Activated naive CD4-positive, alpha-beta T cell treated with anti-CD3 and anti-CD28 coated beads, Interleukin-2, amount 10 ng/mL, durations not matched to agents 7 days and 5 days (primary cell): ENCODE measurements around the gene MAGEA1.
"Not testable (repeated sequence)": the region's sequence is repeated elsewhere in the genome, so short reads cannot be mapped to it uniquely, and the experiment has no call there.

Experiments
- CTCF ChIA-PET: fragments of 350-600 bp; sonication (Branson Sonifier 250); formaldehyde crosslinking; loops from one replicate; lab custom pipeline; 2021; ENCODE audit warnings: antibody characterized with exemption; lab: Charles Lee
- DNase-seq: peaks from one replicate; pipeline ENCODE4 v3.0.0-alpha.2; 2020
- H3K27ac Mint-ChIP-seq: one replicate; pipeline ENCODE4 v1.8.0; 2021; ENCODE audit warnings: mild to moderate bottlenecking, moderate library complexity, mixed read lengths
- H3K27me3 Mint-ChIP-seq: one replicate; pipeline ENCODE4 v1.8.0; 2021; ENCODE audit warnings: mild to moderate bottlenecking, mixed read lengths
- H3K36me3 Mint-ChIP-seq: one replicate; pipeline ENCODE4 v1.8.0; 2021; ENCODE audit warnings: mixed read lengths
- H3K4me1 Mint-ChIP-seq: one replicate; pipeline ENCODE4 v1.8.0; 2021; ENCODE audit warnings: mixed read lengths
- H3K4me3 Mint-ChIP-seq: one replicate; pipeline ENCODE4 v1.8.0; 2021; ENCODE audit warnings: mild to moderate bottlenecking, moderate library complexity, mixed read lengths
- H3K9me3 Mint-ChIP-seq: one replicate; pipeline ENCODE4 v1.8.0; 2021; ENCODE audit warnings: mixed read lengths

MAGEA1 gene, protein sequence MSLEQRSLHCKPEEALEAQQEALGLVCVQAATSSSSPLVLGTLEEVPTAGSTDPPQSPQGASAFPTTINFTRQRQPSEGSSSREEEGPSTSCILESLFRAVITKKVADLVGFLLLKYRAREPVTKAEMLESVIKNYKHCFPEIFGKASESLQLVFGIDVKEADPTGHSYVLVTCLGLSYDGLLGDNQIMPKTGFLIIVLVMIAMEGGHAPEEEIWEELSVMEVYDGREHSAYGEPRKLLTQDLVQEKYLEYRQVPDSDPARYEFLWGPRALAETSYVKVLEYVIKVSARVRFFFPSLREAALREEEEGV

DNA sequence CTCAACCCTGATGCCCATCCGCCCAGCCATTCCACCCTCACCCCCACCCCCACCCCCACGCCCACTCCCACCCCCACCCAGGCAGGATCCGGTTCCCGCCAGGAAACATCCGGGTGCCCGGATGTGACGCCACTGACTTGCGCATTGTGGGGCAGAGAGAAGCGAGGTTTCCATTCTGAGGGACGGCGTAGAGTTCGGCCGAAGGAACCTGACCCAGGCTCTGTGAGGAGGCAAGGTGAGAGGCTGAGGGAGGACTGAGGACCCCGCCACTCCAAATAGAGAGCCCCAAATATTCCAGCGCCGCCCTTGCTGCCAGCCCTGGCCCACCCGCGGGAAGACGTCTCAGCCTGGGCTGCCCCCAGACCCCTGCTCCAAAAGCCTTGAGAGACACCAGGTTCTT lies at the start of gene MAGEA1:
Gene MAGEA1 (plus strand): TSS at position 154 of the 400 bp plus-strand sequence. CDS start 3,106 bp downstream, outside the sequence.
- CTCF ChIA-PET, result no interaction called here
- no peak for DNase-seq
- Mint-ChIP-seq H3K27me3 (peaks cover 5% of the 10 kb centered on the region), H3K27ac (no peak within 1 kb of the TSS), H3K4me1 (no peaks in the 10 kb centered on the region), H3K36me3 (no peaks in the 10 kb centered on the region), H3K4me3 (no peak within 1 kb of the TSS), H3K9me3 (no peaks in the 10 kb centered on the region)

DNA sequence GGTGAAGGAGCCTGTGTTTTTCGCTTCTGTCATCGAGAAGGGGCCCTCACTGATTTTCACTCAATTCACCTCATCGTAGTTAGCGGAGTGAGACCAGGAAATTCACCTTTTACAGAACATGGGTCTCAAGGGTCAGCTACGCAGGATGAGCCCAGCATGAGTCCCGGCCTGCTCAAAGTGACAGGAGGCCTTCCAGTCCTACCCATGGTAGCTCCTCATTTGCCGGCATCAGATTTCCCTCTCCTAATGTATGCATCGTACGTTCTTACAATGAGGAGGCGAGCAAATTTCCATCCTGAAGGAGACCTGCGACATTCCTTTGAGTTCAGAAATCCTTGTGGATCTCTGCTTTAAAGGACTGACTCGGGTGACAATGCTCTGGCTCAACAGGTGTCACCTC lies 46.2 kb upstream of the MAGEA1 start:
- H3K9me3 Mint-ChIP-seq, CTCF ChIA-PET, H3K4me1 Mint-ChIP-seq, H3K4me3 Mint-ChIP-seq, DNase-seq, H3K27me3 Mint-ChIP-seq, H3K36me3 Mint-ChIP-seq, H3K27ac Mint-ChIP-seq: not testable (repeated sequence)

DNA sequence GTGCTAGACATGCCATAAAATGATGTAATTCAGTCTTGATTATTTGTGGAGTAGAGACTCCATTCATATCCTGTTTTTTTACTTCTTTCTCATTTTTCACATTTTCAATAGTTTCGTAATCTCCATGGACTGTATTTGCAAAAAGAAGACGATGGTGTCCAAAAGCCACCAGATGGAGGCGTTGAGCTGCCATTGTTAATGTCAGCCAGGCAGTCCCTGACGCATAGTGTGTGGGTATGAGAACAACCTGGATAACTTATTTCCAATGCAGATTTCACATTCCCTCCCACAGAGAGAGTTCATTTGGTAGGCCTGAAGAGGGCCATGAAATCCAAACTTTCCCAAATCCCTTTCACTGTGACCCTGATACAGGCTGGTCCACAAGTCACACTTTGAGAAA lies 40.0 kb upstream of the MAGEA1 start:
- H3K27ac Mint-ChIP-seq, DNase-seq, H3K9me3 Mint-ChIP-seq, CTCF ChIA-PET, H3K4me3 Mint-ChIP-seq, H3K27me3 Mint-ChIP-seq, H3K4me1 Mint-ChIP-seq, H3K36me3 Mint-ChIP-seq: not testable (repeated sequence)

DNA sequence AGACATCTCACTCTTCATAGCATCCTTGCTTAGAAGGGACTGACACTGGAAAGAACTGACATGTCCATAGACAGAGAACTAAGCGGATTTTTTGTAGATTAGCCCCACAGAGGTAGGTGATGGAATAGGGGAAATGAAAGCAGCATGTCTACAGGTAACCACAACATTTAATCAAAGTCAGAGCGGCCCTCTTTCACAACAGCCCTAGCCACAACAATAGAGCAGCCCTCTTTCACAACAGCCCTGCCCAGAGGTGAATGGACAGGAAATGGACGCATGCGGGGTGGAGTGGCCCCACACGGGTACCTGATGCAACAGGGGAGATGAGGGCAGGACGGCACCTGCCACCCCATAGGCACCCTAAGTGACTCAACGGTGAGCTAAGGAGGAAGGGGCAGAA lies 32.8 kb upstream of the MAGEA1 start:
- H3K36me3 Mint-ChIP-seq, H3K4me1 Mint-ChIP-seq, H3K27me3 Mint-ChIP-seq, CTCF ChIA-PET, H3K4me3 Mint-ChIP-seq, H3K9me3 Mint-ChIP-seq, DNase-seq, H3K27ac Mint-ChIP-seq: not testable (repeated sequence)

DNA sequence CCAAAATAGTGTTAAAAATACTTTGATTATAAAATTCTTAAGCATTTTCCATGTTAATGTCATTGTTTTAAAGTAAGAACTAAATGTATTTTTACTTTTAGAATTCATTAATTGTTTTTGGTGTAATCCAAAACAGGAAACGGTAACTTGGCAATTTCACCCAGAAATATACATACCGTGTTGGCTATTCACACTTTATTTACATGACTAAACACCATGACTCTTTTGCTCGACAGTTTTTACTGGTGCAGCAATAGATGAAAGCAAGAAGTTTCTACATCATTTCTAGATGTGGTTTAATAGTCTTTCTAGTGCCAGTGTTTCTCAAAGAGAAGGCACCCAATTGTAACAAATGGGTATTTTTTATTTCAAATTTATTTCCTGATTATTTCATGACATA lies 25.6 kb upstream of the MAGEA1 start:
- Mint-ChIP-seq H3K4me3 (no peak overlapping the region), H3K36me3 (no peaks in the 10 kb centered on the region), H3K9me3 (no peaks in the 10 kb centered on the region), H3K4me1 (no peaks in the 10 kb centered on the region), H3K27me3 (peaks cover 12% of the 10 kb centered on the region), H3K27ac (no peak overlapping the region)
- CTCF ChIA-PET, result no interaction called here
- DNase-seq, result no peak

DNA sequence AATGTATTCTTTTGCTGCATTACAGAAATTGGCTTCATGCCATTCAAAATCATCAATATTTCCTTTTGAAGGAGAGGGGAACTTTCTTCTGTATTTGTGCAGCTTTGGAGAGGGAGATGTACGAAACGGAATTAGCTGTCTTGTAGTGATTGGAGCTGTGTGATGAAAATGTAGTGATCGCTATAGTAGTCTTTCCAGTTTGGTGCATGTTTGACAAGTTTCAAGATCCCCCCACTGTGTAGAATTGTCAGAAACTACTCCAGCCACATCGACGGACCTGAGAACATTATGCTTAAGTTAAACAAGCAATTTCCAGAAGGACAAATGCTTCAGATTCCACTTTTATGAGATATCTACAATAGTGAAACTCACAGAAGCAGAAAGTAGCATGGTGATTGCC lies 21.6 kb upstream of the MAGEA1 start:
- H3K4me1 Mint-ChIP-seq, result no peaks in the 10 kb centered on the region
- H3K27ac Mint-ChIP-seq, result no peak overlapping the region
- CTCF ChIA-PET, result no interaction called here
- no peaks in the 10 kb centered on the region for H3K9me3 Mint-ChIP-seq
- peaks cover 12% of the 10 kb centered on the region for H3K27me3 Mint-ChIP-seq
- no peak overlapping the region for H3K4me3 Mint-ChIP-seq
- no peak for DNase-seq
- no peaks in the 10 kb centered on the region for H3K36me3 Mint-ChIP-seq

DNA sequence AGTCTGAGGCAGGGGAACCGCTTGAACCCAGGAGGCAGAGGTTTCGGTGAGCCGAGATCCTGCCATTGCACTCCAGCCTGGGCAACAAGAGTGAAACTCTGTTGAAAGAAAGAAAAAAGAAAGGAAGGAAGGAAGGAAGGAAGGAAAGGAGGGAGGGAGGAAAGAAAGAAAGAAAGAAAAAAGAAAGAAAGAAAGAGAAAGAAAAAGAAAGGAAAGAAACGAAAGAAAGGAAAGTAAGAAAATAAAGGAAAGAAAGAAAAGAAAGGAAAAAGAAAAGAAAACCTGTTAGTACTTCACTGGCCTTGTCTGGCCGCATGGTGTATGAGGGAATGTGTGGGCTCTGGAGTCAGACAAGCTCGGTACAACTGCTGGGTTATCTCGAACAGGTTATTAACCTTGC lies 20.8 kb upstream of the MAGEA1 start:
- DNase-seq, result no peak
- Mint-ChIP-seq H3K27ac (no peak overlapping the region), H3K4me3 (no peak overlapping the region), H3K4me1 (no peaks in the 10 kb centered on the region), H3K9me3 (no peaks in the 10 kb centered on the region), H3K27me3 (peaks cover 12% of the 10 kb centered on the region), H3K36me3 (no peaks in the 10 kb centered on the region)
- CTCF ChIA-PET, result no interaction called here

DNA sequence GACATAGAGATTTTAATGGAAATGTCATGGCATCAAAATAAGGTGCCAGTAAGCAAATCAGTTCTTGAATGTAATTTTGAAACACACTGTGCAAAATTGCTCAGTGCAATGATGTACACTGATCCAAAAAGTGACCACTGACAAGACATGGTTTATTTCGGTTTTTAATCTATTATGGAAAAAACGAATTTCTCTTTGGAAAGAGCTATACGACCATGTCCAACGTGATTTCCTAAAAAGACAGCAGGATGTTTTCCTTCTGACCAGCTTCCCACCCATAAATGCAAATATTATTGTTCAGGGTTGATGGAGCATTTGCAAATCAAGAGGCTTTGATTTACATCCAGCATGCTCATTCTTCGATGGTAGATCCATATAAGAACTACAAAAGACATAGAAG lies 17.1 kb upstream of the MAGEA1 start:
- no peak for DNase-seq
- H3K9me3 Mint-ChIP-seq, result no peaks in the 10 kb centered on the region
- CTCF ChIA-PET, result no interaction called here
- H3K27me3 Mint-ChIP-seq, result peaks cover 7% of the 10 kb centered on the region
- H3K4me1 Mint-ChIP-seq, result no peaks in the 10 kb centered on the region
- no peaks in the 10 kb centered on the region for H3K36me3 Mint-ChIP-seq
- H3K27ac Mint-ChIP-seq, result no peak overlapping the region
- H3K4me3 Mint-ChIP-seq, result no peak overlapping the region

DNA sequence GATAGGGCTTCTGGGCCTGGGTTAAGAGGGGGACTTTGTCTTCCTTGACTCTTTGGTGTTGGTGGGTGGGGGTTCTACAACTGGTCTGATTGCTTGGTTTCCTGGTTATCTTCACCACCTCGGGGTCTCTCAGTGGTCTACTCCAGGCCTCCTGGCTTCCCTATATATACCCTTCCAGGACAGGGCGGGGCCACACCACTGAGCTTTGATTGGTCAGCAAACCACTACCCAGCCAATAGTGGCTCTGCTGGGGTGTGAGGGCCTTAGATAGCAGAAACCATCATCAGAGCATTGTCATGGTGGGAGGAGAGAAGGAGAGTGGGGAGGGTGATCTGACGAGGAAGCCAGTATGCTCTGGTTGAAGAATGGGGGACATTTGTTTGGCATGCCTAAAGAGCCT lies 14.4 kb upstream of the MAGEA1 start:
- H3K27me3 Mint-ChIP-seq, result no peaks in the 10 kb centered on the region
- no peak for DNase-seq
- no peaks in the 10 kb centered on the region for H3K36me3 Mint-ChIP-seq
- no peaks in the 10 kb centered on the region for H3K4me1 Mint-ChIP-seq
- no peak overlapping the region for H3K4me3 Mint-ChIP-seq
- no peak overlapping the region for H3K27ac Mint-ChIP-seq
- no peaks in the 10 kb centered on the region for H3K9me3 Mint-ChIP-seq
- CTCF ChIA-PET, result no interaction called here

DNA sequence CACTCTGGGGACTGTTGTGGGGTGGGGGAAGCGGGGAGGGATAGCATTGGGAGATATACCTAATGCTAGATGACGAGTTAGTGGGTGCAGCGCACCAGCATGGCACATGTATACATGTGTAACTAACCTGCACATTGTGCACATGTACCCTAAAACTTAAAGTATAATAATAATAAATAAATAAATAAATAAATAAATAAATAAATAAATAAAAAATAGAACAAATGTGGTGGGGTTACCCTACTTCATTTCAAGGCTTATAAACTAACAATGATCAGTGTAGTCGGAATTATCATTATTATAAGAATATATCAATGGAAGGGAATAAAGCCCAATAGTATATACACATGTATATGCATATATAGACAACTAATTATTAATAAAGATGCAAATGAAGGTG lies 10.7 kb upstream of the MAGEA1 start:
- CTCF ChIA-PET, H3K4me3 Mint-ChIP-seq, H3K27me3 Mint-ChIP-seq, H3K36me3 Mint-ChIP-seq, DNase-seq, H3K27ac Mint-ChIP-seq, H3K4me1 Mint-ChIP-seq, H3K9me3 Mint-ChIP-seq: not testable (repeated sequence)

DNA sequence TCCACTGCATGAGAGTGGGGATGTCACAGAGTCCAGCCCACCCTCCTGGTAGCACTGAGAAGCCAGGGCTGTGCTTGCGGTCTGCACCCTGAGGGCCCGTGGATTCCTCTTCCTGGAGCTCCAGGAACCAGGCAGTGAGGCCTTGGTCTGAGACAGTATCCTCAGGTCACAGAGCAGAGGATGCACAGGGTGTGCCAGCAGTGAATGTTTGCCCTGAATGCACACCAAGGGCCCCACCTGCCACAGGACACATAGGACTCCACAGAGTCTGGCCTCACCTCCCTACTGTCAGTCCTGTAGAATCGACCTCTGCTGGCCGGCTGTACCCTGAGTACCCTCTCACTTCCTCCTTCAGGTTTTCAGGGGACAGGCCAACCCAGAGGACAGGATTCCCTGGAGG lies 2.7 kb downstream of the MAGEA1 start:
- no peak for DNase-seq
- H3K9me3 Mint-ChIP-seq, result no peaks in the 10 kb centered on the region
- H3K4me1 Mint-ChIP-seq, result no peaks in the 10 kb centered on the region
- no peaks in the 10 kb centered on the region for H3K36me3 Mint-ChIP-seq
- H3K27ac Mint-ChIP-seq, result no peak overlapping the region
- CTCF ChIA-PET, result no interaction called here
- no peak overlapping the region for H3K4me3 Mint-ChIP-seq
- H3K27me3 Mint-ChIP-seq, result peaks cover 6% of the 10 kb centered on the region

DNA sequence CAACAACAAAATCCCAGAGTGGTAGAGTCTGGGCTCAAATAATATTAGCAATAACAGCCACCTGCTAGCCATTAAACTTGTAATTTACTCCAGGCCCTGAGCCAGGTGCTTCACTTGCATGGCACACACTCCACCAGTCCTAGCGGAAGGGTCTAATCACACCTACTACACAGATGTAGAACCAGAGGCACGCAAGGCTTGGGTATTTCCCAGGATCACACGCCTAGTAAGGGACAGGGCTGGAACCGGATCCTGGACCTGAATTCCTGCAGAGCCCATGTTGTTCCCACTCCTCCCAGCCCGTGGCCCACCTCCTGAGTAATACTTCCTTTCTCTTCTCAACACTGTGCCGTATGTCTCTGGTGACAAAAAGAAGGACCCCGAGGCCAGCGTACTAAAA lies 5.7 kb downstream of the MAGEA1 start:
- no peak overlapping the region for H3K27ac Mint-ChIP-seq
- H3K9me3 Mint-ChIP-seq, result no peaks in the 10 kb centered on the region
- DNase-seq, result no peak
- H3K27me3 Mint-ChIP-seq, result peaks cover 6% of the 10 kb centered on the region
- no peaks in the 10 kb centered on the region for H3K4me1 Mint-ChIP-seq
- H3K36me3 Mint-ChIP-seq, result no peaks in the 10 kb centered on the region
- no peak overlapping the region for H3K4me3 Mint-ChIP-seq
- CTCF ChIA-PET, result no interaction called here

DNA sequence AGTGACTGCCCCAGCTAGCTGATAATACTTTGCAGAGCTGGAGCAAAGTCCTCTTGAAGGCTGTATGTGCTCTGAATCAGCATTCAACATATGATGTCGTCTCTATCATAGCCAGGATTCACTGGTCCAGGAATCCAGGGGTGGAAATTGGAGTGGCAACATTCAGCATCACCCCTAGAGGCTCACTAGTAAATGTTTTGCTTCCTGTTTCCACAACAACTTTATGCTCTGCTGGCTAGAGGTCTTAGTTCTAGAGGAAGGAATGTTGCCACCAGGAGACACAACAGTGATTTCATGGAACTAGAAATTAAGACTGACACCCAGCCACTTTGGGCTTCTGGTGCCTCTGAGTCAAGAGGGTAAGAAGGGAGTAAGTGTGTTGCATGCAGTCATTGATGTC lies 11.3 kb downstream of the MAGEA1 start:
- Mint-ChIP-seq H3K27me3 (peaks cover 17% of the 10 kb centered on the region), H3K4me1 (no peaks in the 10 kb centered on the region), H3K9me3 (no peaks in the 10 kb centered on the region), H3K27ac (no peak overlapping the region), H3K4me3 (no peak overlapping the region), H3K36me3 (no peaks in the 10 kb centered on the region)
- CTCF ChIA-PET, result no interaction called here
- no peak for DNase-seq

DNA sequence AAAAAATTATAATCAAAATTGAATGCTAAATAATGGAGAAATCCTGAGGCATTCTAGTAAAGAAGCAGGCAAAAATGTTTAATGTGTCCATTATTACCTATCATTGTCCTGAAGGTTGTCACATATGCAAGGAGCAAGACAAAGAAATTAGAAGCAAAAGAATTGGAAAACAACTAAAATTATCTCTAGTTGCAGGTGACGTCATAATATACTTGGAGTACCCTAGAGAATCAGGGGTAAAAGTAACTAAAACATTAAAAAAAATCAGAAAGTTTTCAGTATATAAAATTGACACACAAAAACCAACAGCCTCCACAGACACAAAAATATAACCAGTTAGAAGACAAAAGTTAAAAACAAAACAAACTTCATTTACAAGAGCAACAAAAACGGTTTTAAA lies 21.4 kb downstream of the MAGEA1 start:
- Mint-ChIP-seq H3K27ac (no peak overlapping the region), H3K36me3 (no peaks in the 10 kb centered on the region), H3K4me1 (no peaks in the 10 kb centered on the region), H3K4me3 (no peak overlapping the region), H3K27me3 (peaks cover 4% of the 10 kb centered on the region), H3K9me3 (no peaks in the 10 kb centered on the region)
- CTCF ChIA-PET, result no interaction called here
- no peak for DNase-seq

DNA sequence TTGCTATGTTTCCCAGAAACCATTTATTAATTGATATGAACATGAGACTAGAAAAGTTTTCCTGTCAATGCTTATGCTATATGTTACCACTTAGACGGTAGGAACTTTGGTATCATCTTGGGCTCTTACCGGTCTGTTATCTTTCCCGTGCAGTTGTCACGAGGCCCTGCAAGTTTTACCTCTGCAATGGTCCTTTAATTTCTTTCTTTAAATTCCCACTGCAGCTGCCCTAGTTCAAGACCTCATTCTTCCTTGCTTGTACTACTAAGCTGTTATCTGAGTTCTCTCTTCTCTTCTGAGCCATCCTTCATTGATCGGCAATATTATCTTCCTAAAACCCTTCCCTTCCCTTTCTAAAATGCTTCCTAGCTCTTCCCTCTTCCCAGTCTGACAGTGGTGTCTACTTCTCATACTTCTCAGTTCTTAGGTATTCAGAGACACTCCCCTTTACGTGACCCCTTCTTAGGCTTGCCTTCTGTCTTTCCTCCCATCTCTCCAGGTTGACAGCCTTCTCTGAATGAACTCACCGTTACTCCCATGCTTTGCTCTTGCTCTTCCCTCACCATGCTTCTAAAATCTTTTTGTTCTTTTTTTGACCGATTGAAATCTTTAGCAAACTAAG lies 27.5 kb downstream of the MAGEA1 start:
- Mint-ChIP-seq H3K4me3 (no peak overlapping the region), H3K9me3 (peaks cover 3% of the 10 kb centered on the region), H3K27me3 (peaks cover 6% of the 10 kb centered on the region), H3K36me3 (no peaks in the 10 kb centered on the region), H3K27ac (no peak overlapping the region), H3K4me1 (no peaks in the 10 kb centered on the region)
- DNase-seq, result no peak
- CTCF ChIA-PET, result no interaction called here
